GM23338 (cell line): ENCODE data around the gene ARHGEF10L. TPM values are rescaled to one million over a fixed set of nuclear protein-coding genes. Genes with fewer than 3 reads are reported as not detected.

Experiments
- ATAC-seq: fragments of 200-7000 bp; cut with Tn5 transposase; 3 replicates; pipeline ENCODE4 v1.9.1; 2020
- DNase-seq: peaks from one replicate; pipeline ENCODE4 v3.0.0-alpha.2; 2015; ENCODE audit warnings: low spot score
- H2AFZ ChIP-seq: fragments of 200-600 bp; sonication (generic); 2 replicates; pipeline ENCODE4 v1.8.0; 2016; ENCODE audit warnings: antibody characterized with exemption, mild to moderate bottlenecking, moderate library complexity
- H3F3A ChIP-seq: fragments of 200-600 bp; sonication (generic); replicated peaks from 2 replicates; pipeline ENCODE4 v1.8.0; 2017; ENCODE audit warnings: antibody characterized with exemption, mixed run types, low read depth
- H3K27ac ChIP-seq: fragments of 200-600 bp; sonication (generic); 2 replicates; pipeline ENCODE4 v1.6.1; 2016; ENCODE audit warnings: low read depth
- H3K27me3 ChIP-seq: fragments of 200-600 bp; sonication (generic); 2 replicates; pipeline ENCODE4 v1.8.0; 2016; ENCODE audit warnings: mild to moderate bottlenecking, mixed run types, moderate library complexity; ENCODE audit not compliant: insufficient read depth
- H3K36me3 ChIP-seq: fragments of 200-600 bp; sonication (generic); 2 replicates; pipeline ENCODE4 v1.8.0; 2016; ENCODE audit warnings: mild to moderate bottlenecking; ENCODE audit not compliant: insufficient read depth
- H3K4me1 ChIP-seq: fragments of 200-600 bp; sonication (generic); 2 replicates; pipeline ENCODE4 v1.8.0; 2016; ENCODE audit warnings: mild to moderate bottlenecking, moderate library complexity; ENCODE audit not compliant: insufficient read depth
- H3K4me2 ChIP-seq: fragments of 200-600 bp; sonication (generic); 2 replicates; pipeline ENCODE4 v1.7.1; 2017; ENCODE audit warnings: mixed run types
- H3K4me3 ChIP-seq: fragments of 200-600 bp; sonication (generic); 2 replicates; pipeline ENCODE4 v1.6.1; 2016; ENCODE audit warnings: mixed run types
- H3K79me2 ChIP-seq: fragments of 200-600 bp; sonication (generic); replicated peaks from 2 replicates; pipeline ENCODE4 v1.8.0; 2017; ENCODE audit warnings: mild to moderate bottlenecking; ENCODE audit not compliant: insufficient read depth
- H3K9me2 ChIP-seq: fragments of 200-600 bp; sonication (generic); 2 replicates; pipeline ENCODE4 v1.8.0; 2017; ENCODE audit not compliant: insufficient read depth
- H4K20me1 ChIP-seq: fragments of 200-600 bp; sonication (generic); replicated peaks from 2 replicates; pipeline ENCODE4 v1.8.0; 2017; ENCODE audit warnings: mild to moderate bottlenecking; ENCODE audit not compliant: insufficient read depth
- H3K27ac Mint-ChIP-seq: 2 replicates; pipeline ENCODE4 v1.8.0; 2020; ENCODE audit warnings: inconsistent platforms, mild to moderate bottlenecking, moderate library complexity, mixed read lengths
- H3K27me3 Mint-ChIP-seq: 3 replicates; pipeline ENCODE4 v1.8.0; 2022; ENCODE audit warnings: low read depth, mild to moderate bottlenecking, moderate library complexity, mixed read lengths, inconsistent platforms; ENCODE audit not compliant: insufficient read depth, poor library complexity
- H3K36me3 Mint-ChIP-seq: 3 replicates; pipeline ENCODE4 v1.8.0; 2021; ENCODE audit warnings: low read depth, mild to moderate bottlenecking, inconsistent platforms, moderate library complexity, mixed read lengths
- H3K4me1 Mint-ChIP-seq: 3 replicates; pipeline ENCODE4 v1.8.0; 2020; ENCODE audit warnings: mild to moderate bottlenecking, inconsistent platforms, mixed read lengths
- H3K4me3 Mint-ChIP-seq: 3 replicates; pipeline ENCODE4 v1.8.0; 2021; ENCODE audit warnings: moderate library complexity, mild to moderate bottlenecking, inconsistent platforms, mixed read lengths
- H3K9me3 Mint-ChIP-seq: 3 replicates; pipeline ENCODE4 v1.8.0; 2020; ENCODE audit warnings: moderate library complexity, mild to moderate bottlenecking, inconsistent platforms, mixed read lengths
- CREB1 ChIP-seq: fragments of 250-450 bp; sonication (Bioruptor Pico); IDR thresholded peaks from 2 replicates; pipeline ENCODE4 v1.5.0; 2020; ENCODE audit warnings: low read depth, mild to moderate bottlenecking, moderate library complexity
- ETS1 ChIP-seq: IDR thresholded peaks from 2 replicates; pipeline ENCODE4 v1.6.1; 2016; ENCODE audit warnings: antibody characterized with exemption
- EZH2phosphoT487 ChIP-seq: fragments of 200-600 bp; sonication (generic); IDR thresholded peaks from one replicate; pipeline ENCODE4 v1.8.1; 2018; ENCODE audit warnings: antibody characterized with exemption; ENCODE audit not compliant: unreplicated experiment
- JUNB ChIP-seq: IDR thresholded peaks from one replicate; pipeline ENCODE4 v1.6.1; 2016; ENCODE audit warnings: antibody characterized with exemption; ENCODE audit not compliant: unreplicated experiment
- POLR2AphosphoS5 ChIP-seq: IDR thresholded peaks from 2 replicates; pipeline ENCODE4 v1.6.1; 2016; ENCODE audit warnings: antibody characterized with exemption, low read depth
- STAT1 ChIP-seq: IDR thresholded peaks from one replicate; pipeline ENCODE4 v1.6.1; 2016; ENCODE audit warnings: antibody characterized with exemption; ENCODE audit not compliant: unreplicated experiment
- ZNF462 ChIP-seq: fragments of 250-450 bp; sonication (Bioruptor Pico); IDR thresholded peaks from 2 replicates; pipeline ENCODE4 v1.5.0; 2020; ENCODE audit warnings: mild to moderate bottlenecking, moderate library complexity
- polyA plus RNA-seq: library from polyadenylated mRNA; unstranded; fragments of >200 nt; fragmentation: Nextera tagmentation; extraction: Ambion mirVana; gene quantifications from 2 replicates; pipeline ENCODE4 v1.2.1, GENCODE V29; 2016
- total RNA-seq: library from RNA; depleted of rRNA; stranded (reverse); fragments of >200 nt; shearing (Covaris generic); gene quantifications from 2 replicates; pipeline ENCODE4 v1.2.3, GENCODE V29; 2014
- TF ChIP-seq, protein P1 (sequence below), 2 experiments: fragments of 200-600 bp in 1 of 2; sonication (generic) in 1 of 2; conservative IDR thresholded peaks; 2 replicates each; pipeline versions ENCODE4 v1.5.1 to v1.6.1; 2016 to 2017; ENCODE audit warnings: antibody characterized with exemption in 2 of 2, low read depth in 2 of 2, mild to moderate bottlenecking in 2 of 2, moderate library complexity in 1 of 2

The ARHGEF10L gene
- total and polyA plus RNA-seq, 2 experiments from 2014 or later, result 12.1 to 46.8 TPM

- TF ChIP-seq ZNF462, result no peak
- no peak for TF ChIP-seq ETS1
- no peak for TF ChIP-seq STAT1
- TF ChIP-seq, protein P1, sequence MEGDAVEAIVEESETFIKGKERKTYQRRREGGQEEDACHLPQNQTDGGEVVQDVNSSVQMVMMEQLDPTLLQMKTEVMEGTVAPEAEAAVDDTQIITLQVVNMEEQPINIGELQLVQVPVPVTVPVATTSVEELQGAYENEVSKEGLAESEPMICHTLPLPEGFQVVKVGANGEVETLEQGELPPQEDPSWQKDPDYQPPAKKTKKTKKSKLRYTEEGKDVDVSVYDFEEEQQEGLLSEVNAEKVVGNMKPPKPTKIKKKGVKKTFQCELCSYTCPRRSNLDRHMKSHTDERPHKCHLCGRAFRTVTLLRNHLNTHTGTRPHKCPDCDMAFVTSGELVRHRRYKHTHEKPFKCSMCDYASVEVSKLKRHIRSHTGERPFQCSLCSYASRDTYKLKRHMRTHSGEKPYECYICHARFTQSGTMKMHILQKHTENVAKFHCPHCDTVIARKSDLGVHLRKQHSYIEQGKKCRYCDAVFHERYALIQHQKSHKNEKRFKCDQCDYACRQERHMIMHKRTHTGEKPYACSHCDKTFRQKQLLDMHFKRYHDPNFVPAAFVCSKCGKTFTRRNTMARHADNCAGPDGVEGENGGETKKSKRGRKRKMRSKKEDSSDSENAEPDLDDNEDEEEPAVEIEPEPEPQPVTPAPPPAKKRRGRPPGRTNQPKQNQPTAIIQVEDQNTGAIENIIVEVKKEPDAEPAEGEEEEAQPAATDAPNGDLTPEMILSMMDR (conservative IDR thresholded peaks at IDR 0.05; ENCODE audit: low read depth in 2 of 2), result no peak
- no peak for TF ChIP-seq CREB1 (CRISPR knock-in tag)
- no peak for TF ChIP-seq JUNB
Measured at GRCh38 chr1:17655169-17655568, 115.7 kb downstream of the ARHGEF10L start (continued).

DNA sequence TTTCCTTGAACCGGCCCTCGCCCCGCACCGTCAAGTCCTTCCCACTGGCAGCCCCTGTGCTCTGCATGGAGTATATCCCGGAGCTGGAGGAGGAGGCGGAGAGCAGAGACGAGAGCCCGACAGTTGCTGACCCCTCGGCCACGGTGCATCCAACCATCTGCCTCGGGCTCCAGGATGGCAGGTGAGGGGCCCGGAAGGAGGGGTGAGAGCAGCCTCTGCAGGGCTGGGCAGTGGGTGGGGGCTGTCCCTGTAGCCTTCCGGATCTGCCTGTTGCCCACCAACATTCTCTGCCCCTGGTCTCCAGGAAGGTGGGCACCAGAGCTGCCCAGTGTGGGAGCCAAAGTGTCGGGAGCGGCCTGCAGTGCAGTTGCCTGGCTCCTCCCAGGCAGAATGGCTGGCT is 116.4 kb downstream of the ARHGEF10L start:
- H3K4me3 ChIP-seq, result no peak overlapping the region
- H2AFZ ChIP-seq, result no peak overlapping the region
- H3K4me1 ChIP-seq, result no peaks in the 10 kb centered on the region
- H4K20me1 ChIP-seq, result no peaks in the 10 kb centered on the region
- no peaks in the 10 kb centered on the region for H3F3A ChIP-seq
- Mint-ChIP-seq H3K36me3 (peaks cover 32% of the 10 kb centered on the region), H3K9me3 (no peaks in the 10 kb centered on the region; the same call in 2 of the 3 replicates), H3K27ac (no peak overlapping the region), H3K4me1 (no peaks in the 10 kb centered on the region), H3K27me3 (peaks cover 3% of the 10 kb centered on the region), H3K4me3 (no peak overlapping the region)
- DNase-seq, result no peak
- H3K27ac ChIP-seq, result no peak overlapping the region
- ATAC-seq, result no peak
- TF ChIP-seq, protein P1 (conservative IDR thresholded peaks at IDR 0.05; ENCODE audit: low read depth in 2 of 2), result no peak
- TF ChIP-seq CREB1 (CRISPR knock-in tag) (no peak), POLR2AphosphoS5 (no peak), ETS1 (no peak), EZH2phosphoT487 (no peak)
- H3K27me3 ChIP-seq, result no peaks in the 10 kb centered on the region
- H3K36me3 ChIP-seq, result peaks cover 4% of the 10 kb centered on the region; the same call in 1 of the 2 replicates
- H3K79me2 ChIP-seq, result no peaks in the 10 kb centered on the region
- H3K4me2 ChIP-seq, result no peak overlapping the region
- no peaks in the 10 kb centered on the region for H3K9me2 ChIP-seq
